Activated CD4-positive, CD25-positive, alpha-beta regulatory T cell treated with anti-CD3 and anti-CD28 coated beads, Interleukin-2, amount 50 U/mL, for 24 hours (primary cell): Measurements from ENCODE around the gene TIFAB.
A peak's percentile ranks its signal among the peaks of the same experiment; 100 is the strongest.

Source experiments
- ATAC-seq, 2 donors: fragments of 150-1000 bp; cut with Tn5 transposase; one replicate each; pipeline ENCODE4 v1.10.0; 2021; ENCODE audit warnings: mild to moderate bottlenecking in 1 of 2, moderate library complexity in 1 of 2

The TIFAB gene

DNA sequence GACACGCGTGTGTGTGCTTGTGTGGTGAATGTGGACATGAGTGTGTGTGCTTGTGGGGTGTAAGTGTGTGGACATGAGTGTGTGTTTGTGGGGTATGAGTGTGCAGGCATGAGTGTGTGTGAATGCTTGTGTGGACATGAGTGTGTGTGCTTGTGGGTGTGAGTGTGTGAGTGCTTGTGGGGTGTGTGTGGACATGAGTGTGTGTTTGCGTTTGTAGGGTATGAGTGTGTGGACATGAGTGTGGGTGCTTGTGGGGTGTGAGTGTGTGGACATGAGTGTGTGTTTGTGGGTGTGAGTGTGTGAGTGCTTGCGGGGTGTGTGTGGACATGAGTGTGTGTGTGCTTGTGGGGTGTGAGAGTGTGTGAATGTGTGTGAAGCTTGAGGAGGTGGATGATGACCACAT lies 29.8 kb upstream of the TIFAB start:
- no peak for ATAC-seq

DNA sequence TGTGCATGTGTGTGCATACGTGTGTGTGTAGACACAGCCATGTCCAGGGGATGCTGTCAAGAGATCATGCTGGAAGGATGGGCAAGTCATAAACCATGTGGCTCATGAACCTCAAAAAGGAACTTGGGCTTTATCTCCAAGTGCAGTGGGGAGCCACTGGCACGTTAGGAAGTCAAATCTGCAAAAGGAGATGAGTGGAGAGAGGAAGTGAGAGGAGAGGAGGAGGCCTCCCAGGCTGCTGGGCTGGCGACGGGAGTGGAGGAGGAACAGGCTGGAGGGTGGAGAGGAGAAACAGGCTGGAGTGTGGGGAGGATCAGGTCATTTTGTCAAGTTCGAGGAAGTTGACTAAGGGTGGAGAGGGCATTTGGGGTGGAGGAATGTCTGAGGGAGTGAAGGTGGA lies 29.2 kb upstream of the TIFAB start:
- no peak for ATAC-seq

GRCh38 chr5:135480511-135480910 lies 28.4 kb upstream of the TIFAB start:
- ATAC-seq: no peak

- no peak for ATAC-seq
Measured at GRCh38 chr5:135478938-135479337, 26.8 kb upstream of the TIFAB start.

DNA sequence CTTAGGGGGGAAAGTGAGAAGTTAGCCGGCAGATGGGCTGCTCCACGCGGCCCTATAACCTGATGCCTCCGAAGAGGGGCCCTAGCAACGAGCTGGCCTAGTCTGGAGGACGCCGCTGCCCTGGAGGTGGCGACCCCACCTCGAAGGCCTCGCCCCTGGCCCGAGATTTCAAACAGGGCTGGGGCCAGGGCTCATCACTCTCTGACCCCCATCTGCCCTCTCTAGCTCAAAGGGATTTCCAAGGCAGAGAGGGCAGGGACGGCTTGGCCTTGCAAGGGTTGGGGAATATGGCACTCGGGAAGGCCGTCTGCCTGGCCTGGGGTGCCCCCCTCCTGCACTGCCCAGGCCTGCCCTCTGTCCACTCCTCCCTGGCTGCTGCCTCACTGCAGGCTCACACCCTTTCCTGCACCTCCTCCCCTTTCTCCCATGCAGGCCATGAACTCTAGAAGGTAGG lies 25.5 kb upstream of the TIFAB start:
- no peak for ATAC-seq

DNA sequence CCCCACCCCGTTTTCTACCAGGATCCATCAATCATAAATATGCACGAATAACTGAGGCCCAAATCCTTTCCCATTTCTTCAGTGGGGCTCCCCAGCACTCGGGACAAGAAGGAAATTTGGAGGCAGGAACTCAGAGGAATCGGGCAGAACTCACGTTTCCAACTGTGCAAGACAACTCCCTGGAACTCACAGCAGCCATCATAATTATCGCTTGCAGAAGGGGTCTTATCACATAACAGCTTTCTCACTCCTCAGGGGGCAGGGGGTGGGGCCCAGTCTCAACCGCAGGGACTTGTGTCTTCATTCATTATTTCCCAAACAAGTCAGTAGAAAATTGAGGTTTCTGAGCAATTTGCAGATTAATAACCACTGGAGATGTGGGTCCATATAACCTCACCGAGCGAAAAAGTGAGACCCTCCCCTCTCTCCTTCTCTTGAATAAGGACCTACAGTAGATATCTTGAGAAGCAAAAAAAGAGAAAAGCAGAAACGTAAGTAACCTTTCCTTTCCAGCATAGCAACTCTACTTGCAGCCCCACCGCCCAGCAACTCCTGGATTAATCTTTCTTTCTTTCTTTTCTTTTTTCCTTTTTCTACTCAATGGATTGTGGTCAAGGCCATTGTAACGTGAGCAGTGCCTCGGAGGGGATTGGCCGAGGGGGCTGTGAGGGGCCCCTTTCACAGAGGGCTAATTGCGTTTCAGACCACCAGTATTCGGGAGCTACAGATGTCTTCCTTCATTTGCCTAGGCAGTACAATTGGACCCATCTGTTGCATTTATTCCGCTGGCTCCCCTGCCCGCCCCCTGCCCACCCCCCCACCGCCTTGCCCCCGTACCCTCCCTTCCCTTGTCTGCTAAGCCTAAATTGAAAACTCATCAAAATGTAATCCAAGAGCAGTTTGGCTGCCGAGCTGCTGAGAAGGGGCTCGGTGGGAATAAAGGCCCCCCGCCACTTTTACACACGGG lies 24.7 kb upstream of the TIFAB start:
- ATAC-seq: no peak

- ATAC-seq: no peak
Measured at GRCh38 chr5:135473956-135474670, 22.0 kb upstream of the TIFAB start.

DNA sequence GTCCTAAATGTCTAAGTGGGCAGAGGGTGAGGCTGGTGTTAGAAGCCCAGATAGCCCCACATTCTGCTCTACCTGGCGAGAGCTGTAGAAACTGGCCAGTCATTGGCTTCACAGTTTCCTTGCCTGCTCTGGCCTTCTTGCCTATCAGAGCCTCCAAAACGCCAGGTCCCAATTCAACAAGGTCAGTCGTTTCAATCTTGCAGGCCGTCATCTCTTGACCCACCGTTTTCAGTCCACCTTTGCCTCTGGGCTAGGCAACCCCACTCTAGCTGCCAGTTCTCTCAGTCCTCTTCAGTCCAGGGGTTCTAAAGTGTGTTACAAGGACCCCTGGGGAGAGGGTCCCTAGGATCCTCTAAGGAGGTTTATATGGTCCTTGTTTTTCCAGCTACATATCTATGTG lies 20.0 kb upstream of the TIFAB start:
- ATAC-seq: no peak

DNA sequence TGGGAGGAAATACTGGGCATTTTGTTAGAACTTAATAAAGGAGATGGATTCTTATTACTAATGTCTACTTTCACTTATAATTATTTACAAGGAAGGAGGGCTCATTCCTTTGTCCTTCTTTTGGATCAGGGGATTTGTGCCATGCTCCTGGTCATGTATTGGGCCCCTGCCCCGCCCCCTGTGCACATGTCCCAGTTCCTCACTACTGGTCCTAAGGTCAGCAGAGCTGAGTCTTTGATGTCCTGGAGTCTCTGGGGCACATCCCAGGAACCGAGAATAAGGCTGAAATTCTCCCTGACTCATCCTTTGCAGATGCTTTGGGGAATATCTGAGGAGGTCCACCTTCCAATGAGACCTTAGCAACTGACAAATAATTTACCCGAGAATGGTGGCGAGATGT lies 19.6 kb upstream of the TIFAB start:
- no peak for ATAC-seq

GRCh38 chr5:135469911-135470310 lies 17.8 kb upstream of the TIFAB start:
- no peak for ATAC-seq

- ATAC-seq: no peak
Measured at GRCh38 chr5:135468541-135468940, 16.4 kb upstream of the TIFAB start.

DNA sequence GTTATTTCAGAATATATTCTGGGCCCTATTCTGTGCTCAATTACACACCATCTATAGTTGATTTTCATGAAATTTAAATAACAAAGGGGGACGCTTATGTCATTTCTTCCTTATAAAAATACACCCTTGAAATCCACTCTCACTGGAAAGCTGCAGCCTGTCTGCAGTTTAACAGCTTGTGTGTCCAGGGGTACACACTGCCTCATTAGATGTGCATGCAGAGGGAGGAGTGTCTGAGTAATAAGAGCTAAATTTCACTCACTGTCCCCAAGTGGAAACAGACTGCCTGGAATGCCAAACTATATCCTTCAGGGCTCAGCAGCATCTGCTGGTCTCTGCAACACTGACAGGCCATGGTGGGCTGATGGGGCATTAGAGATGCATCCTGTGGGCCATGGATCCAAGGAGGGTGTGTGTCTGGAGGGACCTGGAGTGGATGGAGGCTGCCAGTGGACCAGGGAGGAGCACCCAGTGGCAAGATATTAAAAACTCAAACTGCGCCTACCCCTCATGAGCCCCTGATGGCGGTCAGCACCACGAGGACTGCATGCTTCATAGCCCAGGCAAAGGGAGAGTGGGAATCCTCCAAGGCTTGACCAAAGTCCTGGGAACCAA lies 15.8 kb upstream of the TIFAB start:
- no peak for ATAC-seq

DNA sequence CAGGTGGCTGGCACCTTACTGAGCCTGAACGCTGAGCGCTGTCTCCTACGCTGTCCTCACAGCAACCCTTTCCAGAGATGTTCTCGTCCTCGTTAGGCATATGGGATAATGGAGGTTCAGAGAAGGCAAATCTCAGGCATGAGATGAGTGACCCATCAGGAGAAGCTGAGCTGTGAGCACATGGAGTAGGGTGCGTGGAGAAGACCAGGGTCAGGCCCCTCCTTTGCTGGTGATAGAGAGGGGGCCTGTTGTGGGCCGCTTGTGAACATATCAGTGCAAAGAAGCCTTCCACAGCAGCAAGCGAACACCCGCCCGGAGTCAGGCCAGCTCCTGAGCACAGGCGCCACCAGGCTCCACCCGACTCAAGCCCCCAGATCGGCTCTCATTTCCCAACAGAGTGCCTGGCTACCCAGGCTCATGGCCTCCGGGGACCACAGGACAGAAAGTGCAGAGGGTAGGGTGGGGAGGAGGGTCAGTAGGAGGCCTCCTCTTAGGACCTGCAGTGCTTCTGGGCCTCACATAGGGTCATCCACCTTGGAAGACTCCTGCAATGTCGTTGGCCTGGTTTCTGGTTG lies 15.0 kb upstream of the TIFAB start:
- no peak for ATAC-seq

DNA sequence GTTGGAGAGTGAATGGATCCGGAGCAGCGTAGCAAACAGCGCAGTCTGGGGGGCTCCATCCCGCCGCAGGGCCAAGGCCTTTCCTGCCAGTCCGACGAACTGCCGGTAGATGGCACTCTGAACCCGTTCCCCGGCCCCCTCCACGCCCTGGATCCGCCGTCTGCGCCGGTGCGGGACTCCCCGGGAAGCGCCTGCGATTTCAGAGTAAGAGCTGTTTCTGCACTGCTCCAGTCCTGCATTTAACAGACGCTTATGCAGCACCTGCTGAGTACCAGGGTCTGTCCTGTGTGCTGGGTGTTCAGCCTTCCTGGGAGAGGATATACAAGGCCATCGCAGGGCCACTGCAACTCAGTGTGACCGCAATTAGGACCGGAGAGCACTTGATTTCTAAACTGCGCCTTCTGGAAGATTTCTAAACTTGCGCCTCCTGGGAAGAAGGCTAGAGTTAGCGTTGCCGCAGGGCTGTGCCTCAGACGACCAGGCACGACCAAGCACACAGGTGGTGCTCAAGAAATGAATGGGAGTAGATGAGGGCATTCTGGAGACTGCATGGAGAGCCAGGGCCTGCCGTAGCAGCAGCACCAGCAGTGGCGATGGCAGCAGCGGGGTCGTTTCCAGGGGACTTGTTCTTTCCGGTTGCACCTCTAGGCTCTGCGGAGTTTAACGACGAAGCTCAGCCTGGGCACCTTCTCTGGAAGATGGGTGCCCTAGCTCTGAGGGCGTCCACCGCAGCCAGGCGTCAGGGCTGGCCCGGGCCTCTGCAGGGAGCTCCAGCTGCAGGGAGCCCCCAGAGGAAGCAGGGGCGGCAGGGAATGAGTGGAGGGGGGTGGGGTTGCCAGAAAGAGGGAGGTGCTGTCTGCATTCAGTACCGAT lies 14.3 kb upstream of the TIFAB start:
- ATAC-seq: peak; percentile 68 to 69

DNA sequence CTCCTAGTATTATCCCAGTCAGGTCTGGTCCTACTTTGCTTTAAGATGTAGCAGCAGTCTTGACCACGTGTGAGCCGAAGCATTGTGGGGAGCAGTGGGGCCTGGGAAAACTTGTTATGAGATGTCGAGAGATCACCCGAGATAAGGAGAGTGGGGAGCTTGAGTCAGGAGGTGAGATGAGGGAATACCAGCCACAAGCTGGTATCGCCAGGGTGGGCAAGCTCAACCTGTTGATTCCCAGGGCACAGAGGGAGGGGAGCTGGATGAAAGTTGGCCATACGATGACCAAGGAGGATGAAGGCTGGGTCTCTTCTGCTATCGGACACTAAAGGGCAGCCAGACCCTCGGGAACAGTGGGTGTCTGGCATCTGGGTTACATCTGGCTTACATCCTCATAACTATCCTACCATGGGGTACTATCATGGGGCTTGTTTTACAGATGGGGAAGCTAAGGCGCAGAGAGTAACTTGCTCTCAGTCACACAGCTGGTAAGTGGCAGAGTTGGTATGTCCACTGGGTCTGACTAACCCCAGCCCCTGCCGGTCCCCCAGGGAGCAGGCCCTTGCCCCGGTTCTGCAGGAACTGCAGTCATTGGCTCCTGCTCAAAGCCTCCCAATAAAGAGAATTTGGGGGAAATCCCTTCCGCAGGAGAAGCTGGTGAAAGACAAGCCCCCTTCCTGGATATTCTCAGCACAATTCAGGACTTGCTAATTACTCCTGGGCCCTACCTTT lies 13.4 kb upstream of the TIFAB start:
- ATAC-seq: no peak

DNA sequence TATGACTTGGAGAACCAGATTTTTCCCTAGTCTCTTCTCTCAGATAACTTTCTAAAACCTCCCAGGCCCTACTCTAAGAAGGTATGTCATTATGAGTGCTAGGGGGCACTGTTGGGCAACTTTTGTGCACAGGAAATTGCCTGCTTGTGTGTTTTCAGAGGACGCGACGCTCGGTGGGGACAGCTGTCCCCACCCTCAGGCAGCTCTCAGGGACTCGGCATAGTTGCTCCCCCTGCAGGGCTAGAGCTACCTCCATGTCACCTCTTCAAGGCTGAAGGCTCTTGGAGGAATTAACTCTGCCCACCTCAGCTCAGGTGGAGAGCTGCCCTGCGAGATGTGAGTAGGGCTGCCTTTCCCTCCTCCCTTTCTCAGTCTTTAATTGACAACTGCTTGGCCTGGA lies 10.2 kb upstream of the TIFAB start:
- peak; percentile 22 to 42 for ATAC-seq

- ATAC-seq: no peak
Measured at GRCh38 chr5:135461481-135462151, 9.5 kb upstream of the TIFAB start.

- no peak for ATAC-seq
Measured at GRCh38 chr5:135460246-135461033, 8.3 kb upstream of the TIFAB start.

- ATAC-seq: no peak
Measured at GRCh38 chr5:135458921-135459331, 6.8 kb upstream of the TIFAB start.

DNA sequence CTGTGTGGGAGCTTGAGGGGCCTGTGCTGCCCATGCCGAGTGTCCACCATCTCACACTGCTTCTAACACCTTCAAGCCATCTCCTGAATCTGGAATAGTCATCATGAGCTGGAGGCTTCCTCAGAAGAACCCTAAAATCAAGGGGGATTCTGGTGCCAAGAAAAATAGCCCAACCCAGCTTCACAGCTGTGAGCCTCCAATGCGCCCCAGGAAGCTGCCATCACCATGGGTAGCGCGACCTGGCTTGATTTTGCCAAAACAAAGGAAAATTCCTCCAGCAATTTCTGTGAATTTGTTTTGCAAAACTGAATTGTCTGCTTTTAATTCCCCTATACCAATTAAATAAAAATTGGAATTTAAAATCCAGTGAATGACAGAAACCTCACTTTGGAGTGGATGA lies 6.2 kb upstream of the TIFAB start:
- no peak for ATAC-seq
